GM18907 (cell line): Measurements from ENCODE around the gene ITPR2.

ENCODE experiments used
- ATAC-seq: cut with Tn5 transposase; IDR thresholded peaks from one replicate; pipeline ENCODE4 v1.9.1; 2021; ENCODE audit warnings: mild to moderate bottlenecking, moderate library complexity; ENCODE audit not compliant: unreplicated experiment

Gene ITPR2

DNA sequence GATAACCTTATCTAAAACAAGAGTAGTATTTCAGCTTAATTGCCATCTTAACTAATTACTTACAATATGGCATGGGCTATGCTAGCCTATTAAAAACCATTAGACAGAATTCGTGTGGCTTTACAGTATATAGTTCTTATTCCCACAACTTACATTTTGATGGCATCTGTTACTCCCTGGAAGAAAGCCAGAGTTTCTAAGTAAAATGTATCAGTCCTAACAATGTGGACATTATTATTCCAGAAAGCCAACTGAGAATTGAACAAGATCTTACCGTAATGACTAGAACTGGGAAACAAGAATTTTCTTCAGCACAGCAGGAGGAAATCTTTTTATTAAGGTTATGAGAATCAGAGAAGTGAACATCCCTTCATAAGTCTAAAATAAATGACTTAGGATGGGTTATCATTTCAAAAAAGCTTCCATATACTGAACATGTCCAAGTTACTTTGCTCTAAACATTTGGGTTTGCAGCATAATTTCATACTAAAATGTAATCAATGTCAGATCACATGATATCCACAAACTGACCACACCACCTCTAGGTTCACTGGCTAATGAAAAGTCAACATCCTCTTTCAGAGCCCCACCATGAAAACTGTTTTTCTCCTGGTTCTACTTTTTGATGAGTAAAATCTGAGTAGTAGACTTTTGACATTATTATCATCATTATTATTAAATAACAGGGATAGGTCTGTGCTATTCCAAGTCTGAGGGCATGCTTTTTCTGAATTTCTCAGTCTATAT lies 457.9 kb downstream of the ITPR2 start:
- ATAC-seq = no peak

DNA sequence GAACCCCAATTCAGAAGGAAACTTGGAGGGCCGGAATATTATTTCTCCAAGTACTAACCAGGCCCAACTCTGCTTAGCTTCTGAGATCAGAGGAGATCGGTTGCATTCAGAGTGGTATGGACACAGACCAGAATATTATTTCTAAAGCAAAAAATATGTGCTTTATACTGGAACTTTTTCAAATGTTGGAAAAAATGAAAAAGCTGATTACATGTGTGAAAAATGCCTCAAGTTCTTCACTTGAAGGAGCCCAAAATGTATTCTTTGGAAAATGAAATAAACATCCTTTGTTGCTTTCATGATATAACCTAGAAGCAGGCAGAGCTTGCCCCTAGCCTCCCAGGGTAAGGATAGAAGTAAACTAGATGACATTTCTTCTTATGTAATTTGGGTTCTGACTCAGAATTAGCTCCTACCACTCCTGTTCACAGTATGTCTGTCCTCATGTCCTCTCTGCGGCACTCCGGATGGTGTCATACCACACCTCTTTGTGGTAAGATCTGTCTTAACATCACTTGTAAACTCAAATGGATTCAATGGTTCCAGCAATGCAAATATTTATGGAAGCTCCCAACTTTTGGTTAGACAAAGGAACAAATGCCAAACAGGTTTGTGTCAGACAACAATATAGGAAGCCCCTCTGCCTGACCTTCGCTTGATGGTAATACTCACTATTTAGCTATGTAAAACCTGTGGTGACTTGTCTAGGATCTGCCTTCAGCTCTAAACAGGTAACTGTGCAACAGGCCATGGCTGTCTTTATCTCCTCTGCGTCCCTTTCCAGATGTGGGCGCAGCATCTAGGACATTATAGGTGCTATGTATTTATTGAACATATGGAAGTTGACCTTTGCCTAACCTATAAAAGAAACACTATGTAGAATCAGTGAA lies 459.1 kb downstream of the ITPR2 start:
- no peak for ATAC-seq

GRCh38 chr12:26372866-26373265 lies 460.1 kb downstream of the ITPR2 start:
- ATAC-seq = no peak

DNA sequence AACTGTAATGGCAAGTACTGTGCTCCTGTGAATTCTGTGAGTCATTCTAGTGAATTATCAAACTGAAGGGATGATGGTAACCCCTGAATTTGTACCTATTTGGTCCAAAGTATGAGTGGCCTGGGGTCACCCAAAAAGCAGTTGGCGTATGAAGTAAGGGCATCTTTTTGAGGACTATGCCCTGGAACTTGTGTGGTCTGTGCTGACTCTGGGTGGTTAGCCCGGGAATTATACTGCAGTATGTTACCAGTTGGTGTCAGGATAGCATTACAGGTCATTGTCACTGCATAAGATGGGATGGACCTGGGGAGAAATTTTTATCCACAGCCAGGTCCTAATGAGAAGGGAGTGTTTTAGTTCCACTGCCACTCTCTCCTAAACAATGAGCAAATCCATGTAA lies 462.9 kb downstream of the ITPR2 start:
- no peak for ATAC-seq

DNA sequence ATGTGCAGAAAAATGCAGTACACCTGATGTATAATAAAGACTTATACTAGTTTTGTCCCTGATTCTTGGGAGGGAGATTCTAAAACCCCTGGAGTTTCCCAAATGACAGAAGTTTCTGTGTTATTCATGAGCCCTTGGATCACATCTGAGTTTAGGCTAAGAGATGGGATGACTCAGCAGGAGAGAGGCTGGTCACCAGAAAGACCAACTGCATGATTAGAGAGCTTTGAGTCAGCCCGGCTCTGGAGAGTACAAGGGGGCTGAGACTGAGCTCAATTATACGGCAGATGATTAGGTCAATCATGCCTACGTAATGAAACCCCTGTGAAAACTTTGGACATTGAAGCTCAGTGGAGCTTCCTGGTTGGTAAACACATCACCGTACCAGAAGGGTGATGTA lies 463.4 kb downstream of the ITPR2 start:
- ATAC-seq = no peak

GRCh38 chr12:26367991-26368730 lies 464.8 kb downstream of the ITPR2 start:
- no peak for ATAC-seq

GRCh38 chr12:26361964-26362363 lies 471.0 kb downstream of the ITPR2 start:
- no peak for ATAC-seq

GRCh38 chr12:26360062-26360461 lies 472.9 kb downstream of the ITPR2 start:
- no peak for ATAC-seq

GRCh38 chr12:26359576-26359975 lies 473.4 kb downstream of the ITPR2 start:
- ATAC-seq = no peak

GRCh38 chr12:26358651-26359050 lies 474.3 kb downstream of the ITPR2 start:
- no peak for ATAC-seq

DNA sequence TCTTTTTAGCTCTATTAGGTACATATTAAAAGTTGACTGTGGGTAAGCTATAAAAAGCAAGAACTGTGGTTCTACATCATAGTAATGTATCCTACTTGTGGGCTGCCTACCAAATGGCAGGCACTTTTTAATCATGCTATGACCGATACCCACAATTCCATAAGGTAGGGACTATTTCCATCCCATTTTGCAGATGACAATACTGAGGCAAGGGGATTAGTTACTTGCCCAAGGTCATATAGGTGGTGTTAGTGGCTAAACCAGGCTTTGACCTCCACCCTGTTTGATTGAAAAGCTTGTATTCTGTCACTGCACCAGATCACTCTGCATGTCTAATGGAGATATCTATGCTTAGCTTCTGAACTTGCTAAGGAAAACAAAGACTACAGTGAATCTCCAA lies 485.7 kb downstream of the ITPR2 start:
- no peak for ATAC-seq

DNA sequence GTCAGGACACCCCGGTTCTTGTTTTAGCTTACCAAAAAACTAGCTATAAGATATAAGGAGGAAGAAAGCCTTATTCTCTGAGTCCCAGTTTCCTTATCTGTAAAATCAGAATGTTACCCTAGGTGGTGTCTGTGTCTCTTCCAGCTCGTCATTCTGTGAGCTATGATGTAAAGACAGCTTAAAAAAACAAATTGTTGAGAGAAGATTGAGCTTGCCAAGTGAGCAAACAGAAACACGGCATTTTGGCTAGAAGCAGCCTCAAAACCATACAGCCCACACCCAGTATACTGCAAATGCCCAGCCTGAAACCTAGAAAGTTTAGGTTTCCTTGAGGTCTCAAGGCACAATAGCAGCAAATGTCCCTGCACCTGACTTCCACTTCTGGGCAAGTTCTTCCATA lies 486.3 kb downstream of the ITPR2 start:
- no peak for ATAC-seq

- ATAC-seq = peak; percentile 48
Measured at GRCh38 chr12:26345471-26346003, 487.5 kb downstream of the ITPR2 start.

DNA sequence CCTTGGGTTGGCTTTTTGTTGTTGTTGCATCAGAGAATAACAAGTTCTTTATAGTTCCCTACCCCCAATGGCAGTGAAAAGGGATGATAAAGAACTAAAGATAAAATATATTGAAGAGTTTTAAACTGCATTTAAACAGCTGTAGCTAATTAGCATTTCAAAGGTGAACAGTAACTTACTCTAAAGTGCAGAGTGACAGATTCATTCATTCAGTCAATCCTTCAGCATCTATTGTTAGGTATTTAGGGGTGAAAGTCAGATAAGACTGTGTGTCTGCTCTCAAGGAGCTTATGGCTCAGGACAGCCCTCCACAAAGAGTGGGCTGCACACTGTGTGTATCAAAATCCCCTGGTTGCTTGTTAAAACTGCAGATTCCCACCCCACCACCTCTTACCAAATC lies 491.5 kb downstream of the ITPR2 start:
- ATAC-seq = no peak

DNA sequence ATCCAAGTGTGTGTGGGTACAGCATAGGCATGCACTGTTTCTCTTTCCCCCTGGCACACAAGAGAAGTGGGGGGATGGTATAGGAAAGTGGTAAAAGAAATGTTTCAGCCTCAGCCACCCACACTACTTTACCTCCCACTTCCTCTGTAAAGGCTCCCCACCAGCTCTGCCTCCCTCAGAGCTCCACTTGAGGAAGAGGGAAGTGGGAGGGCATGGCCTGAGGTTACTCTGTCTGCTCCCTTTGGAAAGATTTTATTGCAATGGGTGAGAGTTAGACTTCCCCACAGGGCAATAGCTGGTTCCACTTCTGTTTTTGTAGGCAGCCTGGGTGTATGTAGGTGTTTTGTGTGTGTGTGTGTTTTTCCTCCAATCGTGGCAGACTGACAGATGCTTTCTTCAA lies 492.3 kb downstream of the ITPR2 start:
- ATAC-seq = peak; percentile 64

DNA sequence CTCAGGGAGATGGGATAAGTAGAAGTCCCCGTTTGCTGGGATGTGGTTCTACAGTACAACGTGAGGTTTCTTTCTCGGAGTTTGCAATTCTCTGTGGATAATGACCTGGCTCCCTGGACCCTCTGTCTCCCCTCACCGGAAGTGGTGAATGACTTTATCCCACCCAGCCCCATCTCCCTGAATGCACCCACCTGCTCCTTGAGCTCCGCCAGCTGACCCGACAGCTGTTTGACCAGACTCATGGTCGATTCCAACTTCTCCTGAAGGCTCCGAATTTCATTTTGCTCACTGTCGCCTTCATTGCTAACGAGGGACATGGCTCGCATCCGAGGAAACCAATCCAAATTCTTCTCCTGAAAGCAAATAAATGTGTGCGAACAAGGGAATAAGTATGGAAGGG lies 493.0 kb downstream of the ITPR2 start:
- no peak for ATAC-seq

DNA sequence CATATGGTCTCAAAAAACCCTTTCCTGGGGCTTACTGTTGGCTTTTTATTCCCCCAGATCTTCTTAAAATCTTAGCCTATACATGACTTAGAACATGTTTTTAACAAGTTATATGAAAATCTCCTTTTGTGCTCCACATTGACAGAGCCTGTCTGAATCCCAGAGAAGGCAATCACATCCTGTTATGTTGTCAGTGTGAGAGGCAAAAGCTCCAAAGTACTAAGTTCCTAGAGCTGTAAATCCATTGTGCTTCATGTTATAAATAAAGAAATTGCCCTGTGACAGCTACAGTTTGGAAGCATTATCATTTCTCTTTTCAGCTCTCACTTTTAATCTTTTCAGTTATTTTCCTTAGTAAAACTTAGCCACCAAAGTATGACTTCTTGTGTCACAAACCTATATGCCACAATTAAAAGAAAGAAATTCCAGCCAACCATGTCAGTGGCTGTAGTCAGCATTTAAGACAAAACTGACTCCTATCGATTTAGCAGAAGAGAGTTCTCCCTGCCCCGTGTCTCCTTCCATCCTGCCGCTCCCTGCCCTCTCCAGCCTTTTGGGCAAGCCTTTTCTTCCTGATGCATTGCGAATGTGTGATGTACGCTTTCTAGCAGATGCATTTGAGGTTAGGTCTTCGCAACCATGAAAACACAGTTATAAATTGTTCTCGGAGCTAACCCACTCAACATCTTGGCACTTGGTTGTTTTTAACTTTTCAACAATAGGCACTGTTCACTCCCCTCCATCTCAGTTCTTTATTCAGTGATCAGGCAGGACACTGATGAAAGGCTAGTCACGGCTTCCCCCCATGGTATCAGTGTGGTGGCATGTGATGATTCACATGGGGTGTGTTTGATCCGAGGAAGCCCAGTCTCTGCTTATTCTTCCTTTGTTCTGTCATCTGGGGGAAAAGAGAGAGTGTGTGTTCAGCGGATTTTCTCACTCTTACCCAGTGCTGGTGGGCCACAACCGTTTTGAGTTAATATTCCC lies 494.1 kb downstream of the ITPR2 start:
- ATAC-seq = no peak

GRCh38 chr12:26335651-26336050 lies 497.3 kb downstream of the ITPR2 start:
- ATAC-seq = no peak

- ATAC-seq = no peak
Measured at GRCh38 chr12:26334621-26335124, 498.3 kb downstream of the ITPR2 start.

DNA sequence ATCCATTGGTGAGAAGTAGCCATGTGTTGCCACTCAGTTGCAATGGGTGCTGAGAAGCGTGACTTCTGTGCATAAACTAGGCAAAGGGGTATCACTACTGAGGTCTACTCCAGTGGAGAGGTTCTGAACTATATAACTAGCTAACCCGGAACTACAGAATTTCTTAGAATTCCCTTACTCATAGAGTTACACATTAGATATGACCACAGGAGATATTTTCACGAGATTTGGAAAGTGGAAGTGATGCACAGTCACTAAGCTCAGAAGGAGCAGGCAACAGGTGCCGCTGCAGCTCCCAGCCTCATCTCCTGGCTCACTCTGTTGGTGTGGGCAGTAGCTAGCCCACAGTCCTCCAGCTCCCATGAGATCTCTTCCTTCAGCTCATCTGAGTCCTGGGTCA lies 501.0 kb downstream of the ITPR2 start:
- no peak for ATAC-seq
